H1 (cell line): ENCODE results near the gene RGS9.

ENCODE experiments used
- ASH2L ChIP-seq: fragments of 200-600, 300-600 bp; sonication (generic); IDR thresholded peaks from one replicate; pipeline ENCODE4 v1.7.1; 2017; ENCODE audit warnings: low read length
- ATF3 ChIP-seq: IDR thresholded peaks from 2 replicates; pipeline ENCODE4 v1.6.1; 2011; ENCODE audit warnings: low read depth, mild to moderate bottlenecking, low read length; ENCODE audit not compliant: insufficient read depth
- CREB1 ChIP-seq: IDR thresholded peaks from 2 replicates; pipeline ENCODE4 v1.6.1; 2012; ENCODE audit warnings: inconsistent platforms
- CTCF ChIP-seq, 3 experiments: IDR thresholded peaks; 1 replicate in 2 of 3; 2 replicates in 1 of 3; pipeline versions ENCODE4 v1.5.1 to v1.6.1; 2011; ENCODE audit warnings: low read length in 3 of 3, mild to moderate bottlenecking in 3 of 3, inconsistent platforms in 2 of 3, low read depth in 1 of 3, moderate library complexity in 1 of 3; ENCODE audit not compliant: insufficient read depth in 1 of 3; ENCODE audit errors: control extremely low read depth in 1 of 3
- GABPA ChIP-seq: IDR thresholded peaks from 2 replicates; pipeline ENCODE4 v1.6.1; 2011; ENCODE audit warnings: mild to moderate bottlenecking, low read length, moderate library complexity, borderline replicate concordance; ENCODE audit not compliant: insufficient read depth
- JUN ChIP-seq: IDR thresholded peaks from 2 replicates; pipeline ENCODE4 v1.6.1; 2011; ENCODE audit warnings: low read depth, mild to moderate bottlenecking, improper control_type of control experiment, low read length
- KDM1A ChIP-seq: fragments of 200-600, 300-600 bp; sonication (generic); IDR thresholded peaks from 2 replicates; pipeline ENCODE4 v1.7.1; 2016; ENCODE audit warnings: mild to moderate bottlenecking, low read length, borderline replicate concordance
- MAX ChIP-seq: IDR thresholded peaks from 2 replicates; pipeline ENCODE4 v1.6.1; 2012; ENCODE audit warnings: inconsistent platforms
- POLR2AphosphoS5 ChIP-seq: IDR thresholded peaks from 2 replicates; pipeline ENCODE4 v1.6.1; 2011; ENCODE audit warnings: low read depth, low read length
- RFX5 ChIP-seq: IDR thresholded peaks from 2 replicates; pipeline ENCODE4 v1.6.1; 2011; ENCODE audit warnings: low read depth, low read length, improper control_type of control experiment, borderline replicate concordance
- SP1 ChIP-seq: IDR thresholded peaks from 2 replicates; pipeline ENCODE4 v1.6.1; 2011; ENCODE audit warnings: low read depth, low read length
- USF2 ChIP-seq: IDR thresholded peaks from 2 replicates; pipeline ENCODE4 v1.6.1; 2011; ENCODE audit warnings: low read length, improper control_type of control experiment
- ZNF274 ChIP-seq: IDR thresholded peaks from 2 replicates; pipeline ENCODE4 v1.7.0; 2012; ENCODE audit warnings: low read length, borderline replicate concordance; ENCODE audit errors: extremely low read depth

GRCh38 chr17:65236321-65236720, 99.2 kb downstream of the RGS9 start:
- no peak for TF ChIP-seq ASH2L
- no peak for TF ChIP-seq CTCF (IDR thresholded peaks at IDR 0.05; ENCODE audit: control extremely low read depth in 1 of 3, insufficient read depth in 1 of 3, low read depth in 1 of 3, low read length in 3 of 3)
- TF ChIP-seq JUN = no peak
- TF ChIP-seq KDM1A = no peak
- no peak for TF ChIP-seq ATF3
- TF ChIP-seq POLR2AphosphoS5 = no peak
- TF ChIP-seq SP1 = no peak
- TF ChIP-seq MAX = no peak
- TF ChIP-seq GABPA = no peak
- no peak for TF ChIP-seq CREB1
- TF ChIP-seq USF2 = no peak
- no peak for TF ChIP-seq ZNF274
- TF ChIP-seq RFX5 = no peak
